Measurements from ENCODE around the gene GET3.
"Not testable (repeated sequence)": the region's sequence is repeated elsewhere in the genome, so short reads cannot be mapped to it uniquely, and the experiment has no call there.

GET3 gene

DNA sequence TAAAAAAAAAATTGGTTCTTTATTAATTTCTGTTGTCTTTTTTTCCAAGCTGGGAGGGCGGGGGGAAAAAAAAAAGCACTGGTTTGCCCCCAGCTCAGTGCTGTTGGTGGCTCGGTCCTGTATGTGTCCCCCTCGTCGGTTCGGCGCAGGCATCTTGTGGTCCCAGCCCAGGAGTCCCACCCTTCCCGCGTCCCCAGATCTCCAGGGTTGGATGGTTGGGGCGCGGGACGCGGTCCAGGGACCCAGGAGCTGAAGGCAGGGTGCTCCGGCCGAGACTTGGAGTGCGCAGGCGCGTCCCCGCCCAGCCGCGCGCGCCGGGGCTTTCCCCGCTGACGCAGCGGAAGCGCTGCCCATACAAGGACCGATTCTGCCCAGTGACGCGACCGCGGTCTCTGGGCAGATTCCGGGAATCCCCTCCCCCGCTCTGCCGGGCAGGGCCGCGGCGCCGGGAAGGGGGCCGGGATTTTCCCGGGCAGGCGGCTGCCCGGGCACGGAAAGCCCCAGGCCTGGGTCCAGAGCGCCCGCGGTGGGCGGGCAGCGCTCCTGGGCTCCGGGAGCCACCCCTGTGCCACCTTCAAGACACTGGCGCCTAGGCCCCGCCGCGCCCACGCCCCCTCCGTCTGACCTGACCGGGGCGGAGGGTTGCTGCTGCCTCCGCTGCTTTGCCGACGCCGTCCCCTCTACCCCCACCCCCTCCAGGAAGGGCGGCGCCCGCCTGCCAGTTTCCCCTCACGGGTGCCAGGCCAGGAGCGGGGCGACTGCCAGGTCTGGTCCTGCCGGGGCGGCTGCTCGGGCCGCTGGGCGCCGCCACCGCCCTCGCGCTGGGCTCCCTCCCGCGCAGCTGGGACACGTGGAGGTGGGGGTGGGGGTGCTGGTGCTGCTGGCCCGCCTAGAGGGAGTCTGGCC is 56.2 kb downstream of the GET3 start:
- peak; percentile 95 for DNase-seq

DNA sequence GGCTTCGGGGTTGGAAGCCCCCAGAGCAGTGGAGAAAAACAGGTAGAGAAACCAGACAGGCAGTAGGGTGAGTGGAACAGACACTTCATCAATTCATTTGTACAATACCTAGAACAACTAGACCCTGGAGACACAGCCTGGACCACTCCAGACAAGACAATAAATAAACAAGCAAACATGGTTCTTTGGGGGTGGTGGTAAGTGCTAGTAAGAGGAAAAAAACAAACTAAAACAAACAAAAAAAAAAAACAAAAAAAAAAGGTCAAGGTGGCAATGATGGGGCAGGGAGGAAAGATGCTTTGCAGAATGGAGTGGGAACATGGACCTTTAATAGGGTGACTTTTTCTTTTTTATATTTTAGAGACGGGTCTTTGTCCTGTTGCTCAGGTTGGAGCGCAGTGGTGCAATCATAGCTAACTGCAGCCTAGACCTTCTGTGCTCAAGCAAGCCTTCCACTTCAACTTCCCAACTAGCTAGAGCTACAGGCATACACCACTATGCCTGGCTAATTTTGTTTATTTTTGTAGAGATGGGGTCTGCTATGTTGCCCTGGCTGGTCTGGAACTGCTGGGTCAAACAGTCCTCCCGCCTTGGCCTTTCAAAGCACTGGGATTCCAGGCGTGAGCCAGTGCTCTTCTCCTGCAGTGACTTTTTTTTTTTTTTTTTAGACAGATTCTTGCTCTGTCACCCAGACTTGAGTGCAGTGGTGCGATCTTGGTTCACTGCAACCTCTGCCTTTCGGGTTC is 57.1 kb downstream of the GET3 start:
- no peak for DNase-seq

DNA sequence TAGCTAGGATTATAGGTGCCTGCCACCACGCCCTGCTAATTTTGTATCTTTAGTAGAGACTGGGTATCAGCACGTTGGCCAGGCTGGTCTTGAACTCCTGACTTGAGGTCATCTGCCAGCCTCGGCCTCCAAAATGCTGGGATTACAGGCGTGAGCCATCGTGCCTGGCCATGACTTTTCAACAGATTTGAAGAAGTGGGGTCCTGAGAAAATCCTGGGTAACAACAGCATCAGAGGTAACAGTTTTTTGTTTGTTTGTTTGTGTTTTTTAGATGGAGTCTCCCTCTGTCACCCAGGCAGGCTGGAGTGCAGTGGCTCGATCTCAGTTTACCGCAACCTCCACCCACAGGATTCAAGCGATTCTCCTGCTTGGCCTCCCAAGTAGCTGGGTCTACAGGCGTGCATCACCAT is 57.7 kb downstream of the GET3 start:
- DNase-seq, result no peak

DNA sequence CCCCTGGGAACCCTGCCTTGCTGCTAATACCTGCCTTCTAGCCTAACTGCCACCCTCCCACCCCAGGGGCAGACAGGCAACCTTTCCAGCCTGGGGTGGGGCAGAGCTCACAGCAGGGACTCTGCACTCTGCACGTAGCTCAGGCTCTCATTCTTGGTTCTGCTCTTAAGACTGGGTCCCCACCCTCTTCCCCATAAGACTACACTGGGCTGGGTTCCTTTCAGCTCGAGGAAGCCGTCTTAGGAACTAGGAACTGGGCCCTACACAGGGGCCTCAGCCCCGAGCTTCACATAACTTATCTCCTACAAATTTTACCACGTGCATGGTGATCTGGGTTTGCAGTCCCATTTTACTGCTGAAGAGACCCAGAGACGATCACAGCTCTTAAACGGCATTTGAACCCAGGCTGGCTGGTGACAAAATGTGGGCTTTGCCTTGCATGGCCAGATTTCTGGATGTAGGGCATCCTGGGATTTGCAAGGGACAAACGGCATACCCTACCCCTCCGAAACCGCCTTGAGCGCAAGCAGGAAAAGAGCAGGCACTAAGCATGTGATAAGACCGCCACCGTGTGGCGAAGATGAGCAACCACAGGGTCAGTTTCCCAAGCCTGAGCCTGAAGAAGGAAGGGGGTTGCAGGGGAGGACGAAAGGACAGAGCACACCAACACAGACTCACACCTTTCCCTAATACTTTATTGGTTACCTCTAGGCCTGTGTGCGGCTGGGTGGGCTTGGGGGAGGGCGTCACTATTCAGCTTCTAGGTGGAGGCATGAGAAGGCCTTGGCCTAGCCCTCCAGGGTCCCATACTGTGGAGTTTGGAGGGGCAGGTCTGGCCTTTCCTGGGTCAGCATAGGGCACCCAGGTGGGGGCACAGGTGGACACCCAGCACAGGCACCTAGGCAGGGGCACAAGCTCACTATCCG is 59.1 kb downstream of the GET3 start:
- DNase-seq, result peak; percentile 71

DNA sequence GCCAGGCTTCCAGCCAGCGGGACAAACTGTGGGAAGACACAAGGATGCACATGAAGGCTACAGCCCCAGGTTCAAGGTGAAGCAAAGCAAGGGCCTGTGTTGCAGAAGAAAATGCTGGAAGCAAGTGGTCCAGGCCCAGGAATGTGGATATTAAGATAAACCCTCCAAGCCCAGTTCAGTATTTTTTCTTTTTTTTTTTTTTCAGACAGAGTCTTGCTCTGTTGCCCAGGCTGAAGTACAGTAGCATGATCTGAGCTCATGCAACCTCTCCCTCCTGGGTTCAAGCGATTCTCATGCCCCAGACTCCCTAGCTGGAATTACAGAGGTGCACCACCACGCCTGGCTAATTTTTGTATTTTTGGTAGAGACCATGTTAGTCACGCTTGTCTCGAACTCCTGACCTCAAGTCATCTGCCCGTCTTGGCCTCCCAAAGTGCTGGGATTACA is 59.9 kb downstream of the GET3 start:
- no peak for DNase-seq

DNA sequence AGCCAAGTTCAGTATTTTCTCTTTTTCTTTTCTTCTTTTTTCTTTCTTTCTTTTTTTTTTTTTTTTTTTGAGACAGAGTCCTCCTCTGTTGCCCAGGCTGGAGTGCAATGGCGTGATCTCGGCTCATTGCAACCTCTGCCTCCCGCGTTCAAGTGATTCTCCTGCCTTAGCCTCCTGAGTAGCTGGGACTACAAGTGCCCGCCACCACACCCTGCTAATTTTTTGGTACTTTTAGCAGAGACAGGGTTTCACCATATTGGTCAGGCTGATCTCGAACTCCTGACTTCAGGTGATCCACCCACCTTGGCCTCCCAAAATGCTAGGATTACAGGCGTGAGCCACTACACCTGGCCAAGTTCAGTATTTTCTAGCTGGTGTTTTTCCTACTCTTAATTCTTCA is 60.3 kb downstream of the GET3 start:
- not testable (repeated sequence) for DNase-seq

Data from stimulated activated CD4-positive, alpha-beta T cell treated with anti-CD3 and anti-CD28 coated beads, Interleukin-4, amount 100 ng/mL, for 1 hour (primary cell).